ENCODE measurements around the gene XRCC1.
"Not testable (repeated sequence)": the region's sequence is repeated elsewhere in the genome, so short reads cannot be mapped to it uniquely, and the experiment has no call there.

DNA sequence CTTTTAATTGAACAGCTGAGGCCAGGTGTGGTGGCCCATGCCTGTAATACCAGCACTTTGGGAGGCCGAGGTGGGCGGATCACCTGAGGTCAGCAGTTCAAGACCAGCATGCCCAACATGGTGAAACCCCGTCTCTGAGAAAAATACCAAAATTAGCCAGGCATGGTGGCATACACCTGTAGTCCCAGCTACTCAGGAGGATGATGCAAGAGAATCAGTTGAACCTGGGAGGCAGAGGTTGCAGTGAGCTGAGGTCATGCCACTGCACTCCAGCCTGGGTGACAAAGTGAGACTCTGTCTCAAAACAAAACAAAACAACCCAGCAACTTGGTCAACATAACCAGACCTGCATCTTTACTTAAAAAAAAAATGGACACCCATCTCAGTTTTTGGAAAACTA lies 11.7 kb upstream of the XRCC1 start:
- TF ChIP-seq, protein P1, sequence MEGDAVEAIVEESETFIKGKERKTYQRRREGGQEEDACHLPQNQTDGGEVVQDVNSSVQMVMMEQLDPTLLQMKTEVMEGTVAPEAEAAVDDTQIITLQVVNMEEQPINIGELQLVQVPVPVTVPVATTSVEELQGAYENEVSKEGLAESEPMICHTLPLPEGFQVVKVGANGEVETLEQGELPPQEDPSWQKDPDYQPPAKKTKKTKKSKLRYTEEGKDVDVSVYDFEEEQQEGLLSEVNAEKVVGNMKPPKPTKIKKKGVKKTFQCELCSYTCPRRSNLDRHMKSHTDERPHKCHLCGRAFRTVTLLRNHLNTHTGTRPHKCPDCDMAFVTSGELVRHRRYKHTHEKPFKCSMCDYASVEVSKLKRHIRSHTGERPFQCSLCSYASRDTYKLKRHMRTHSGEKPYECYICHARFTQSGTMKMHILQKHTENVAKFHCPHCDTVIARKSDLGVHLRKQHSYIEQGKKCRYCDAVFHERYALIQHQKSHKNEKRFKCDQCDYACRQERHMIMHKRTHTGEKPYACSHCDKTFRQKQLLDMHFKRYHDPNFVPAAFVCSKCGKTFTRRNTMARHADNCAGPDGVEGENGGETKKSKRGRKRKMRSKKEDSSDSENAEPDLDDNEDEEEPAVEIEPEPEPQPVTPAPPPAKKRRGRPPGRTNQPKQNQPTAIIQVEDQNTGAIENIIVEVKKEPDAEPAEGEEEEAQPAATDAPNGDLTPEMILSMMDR (IDR thresholded peaks at IDR 0.05; ENCODE audit: insufficient read depth, low read depth, low read length) = not testable (repeated sequence)
- TF ChIP-seq EZH2 (IDR thresholded peaks at IDR 0.05; ENCODE audit: insufficient read depth, low read length) = not testable (repeated sequence)
